ENCODE data around the gene SEPTIN12. TPM values are rescaled to one million over a fixed set of nuclear protein-coding genes. Genes with fewer than 3 reads are reported as not detected.

The SEPTIN12 gene
- total and polyA plus RNA-seq, 2 donors (not counting 1 experiment from before 2014, with no cell fraction given): 0.07 TPM; not detected in 1

- no peaks in the 10 kb centered on the region for H3K79me2 ChIP-seq (ENCODE audit: control insufficient read depth, insufficient read depth, low read length)
- H3K27me3 Mint-ChIP-seq: no peaks in the 10 kb centered on the region
- ChIA-PET CTCF (no interaction called here), POLR2A (no interaction called here)
- no peak overlapping the region for H3K9ac ChIP-seq (ENCODE audit: low read length)
- intact Hi-C loops (cut with micrococcal nuclease): no loop called here
- H3K27ac ChIP-seq (ENCODE audit: low read length in 2 of 2): no peak overlapping the region
- TF ChIP-seq EZH2 (IDR thresholded peaks at IDR 0.05; ENCODE audit: borderline replicate concordance, insufficient read depth, low read depth, low read length, poor library complexity, severe bottlenecking) (no peak), CTCF (IDR thresholded peaks at IDR 0.05) (no peak)
- ATAC-seq (ENCODE audit: low read depth) (no peak), DNase-seq (no peak)
- no peak overlapping the region for H2AFZ ChIP-seq (ENCODE audit: insufficient read depth, low read depth, low read length, poor library complexity, severe bottlenecking)
- no peak overlapping the region for H3K27ac Mint-ChIP-seq
- H3K4me2 ChIP-seq (replicated peaks; ENCODE audit: low read depth, low read length, poor library complexity, severe bottlenecking): no peak overlapping the region
- WGBS (ENCODE audit: insufficient coverage): 45% methylated on average over 8 of the region's 10 CpGs
- H3K4me1 ChIP-seq (ENCODE audit: control insufficient read depth in 2 of 2, insufficient read depth in 2 of 2, low read length in 2 of 2): no peaks in the 10 kb centered on the region
- no peaks in the 10 kb centered on the region for H3K9me3 Mint-ChIP-seq (ENCODE audit: insufficient read depth)
- no peak overlapping the region for H3K4me3 ChIP-seq (ENCODE audit: control extremely low read depth in 1 of 5, extremely low read depth in 1 of 5, insufficient read depth in 1 of 5, low read depth in 2 of 5, low read length in 4 of 5)
- no peaks in the 10 kb centered on the region for H3K36me3 ChIP-seq (replicated peaks in 1 of 2; ENCODE audit: control extremely low read depth in 1 of 2, control insufficient read depth in 1 of 2, extremely low read depth in 1 of 2, insufficient read depth in 2 of 2, low read length in 1 of 2)
- no peaks in the 10 kb centered on the region for H3K4me1 Mint-ChIP-seq
- peaks cover 0 to 6% (median 0%) of the 10 kb centered on the region in 4 experiments for H3K27me3 ChIP-seq (replicated peaks in 1 of 4; ENCODE audit: control extremely low read depth in 1 of 4, control insufficient read depth in 3 of 4, insufficient read depth in 4 of 4, low read length in 3 of 4)
- no peaks in the 10 kb centered on the region for H3K9me3 ChIP-seq (ENCODE audit: control extremely low read depth in 1 of 3, control insufficient read depth in 2 of 3, insufficient read depth in 1 of 3, low read length in 2 of 3)
- no peak overlapping the region for H3K4me3 Mint-ChIP-seq
- no peaks in the 10 kb centered on the region for H4K20me1 ChIP-seq (ENCODE audit: control insufficient read depth, insufficient read depth, low read length, poor library complexity, severe bottlenecking)
Measured at GRCh38 chr16:4790871-4791270, 2.7 kb upstream of the SEPTIN12 start.

- ATAC-seq (ENCODE audit: low read depth): no peak
- no peaks in the 10 kb centered on the region for H3K9me3 ChIP-seq (ENCODE audit: control extremely low read depth in 1 of 3, control insufficient read depth in 2 of 3, insufficient read depth in 1 of 3, low read length in 2 of 3)
- H3K4me3 Mint-ChIP-seq: no peak overlapping the region
- H3K27ac ChIP-seq (ENCODE audit: low read length in 2 of 2): no peak overlapping the region
- H3K27me3 ChIP-seq (replicated peaks in 1 of 4; ENCODE audit: control extremely low read depth in 1 of 4, control insufficient read depth in 3 of 4, insufficient read depth in 4 of 4, low read length in 3 of 4): peaks cover 0 to 6% (median 0%) of the 10 kb centered on the region in 4 experiments
- intact Hi-C loops (cut with micrococcal nuclease): no loop called here
- CTCF ChIA-PET: no interaction called here
- no peaks in the 10 kb centered on the region for H3K36me3 ChIP-seq (replicated peaks in 1 of 2; ENCODE audit: control extremely low read depth in 1 of 2, control insufficient read depth in 1 of 2, extremely low read depth in 1 of 2, insufficient read depth in 2 of 2, low read length in 1 of 2)
- 87% methylated on average over 8 of the region's 10 CpGs for WGBS (ENCODE audit: insufficient coverage)
- H3K4me1 ChIP-seq (ENCODE audit: control insufficient read depth in 2 of 2, insufficient read depth in 2 of 2, low read length in 2 of 2): no peaks in the 10 kb centered on the region
- H3K4me3 ChIP-seq (ENCODE audit: control extremely low read depth in 1 of 5, extremely low read depth in 1 of 5, insufficient read depth in 1 of 5, low read depth in 2 of 5, low read length in 4 of 5): no peak overlapping the region
- H3K9me3 Mint-ChIP-seq (ENCODE audit: insufficient read depth): no peaks in the 10 kb centered on the region
- no peak overlapping the region for H3K4me2 ChIP-seq (replicated peaks; ENCODE audit: low read depth, low read length, poor library complexity, severe bottlenecking)
- POLR2A ChIA-PET: no interaction called here
- DNase-seq: no peak
- H3K9ac ChIP-seq (ENCODE audit: low read length): no peak overlapping the region
- no peak overlapping the region for H3K27ac Mint-ChIP-seq
- no peaks in the 10 kb centered on the region for H4K20me1 ChIP-seq (ENCODE audit: control insufficient read depth, insufficient read depth, low read length, poor library complexity, severe bottlenecking)
- no peak for TF ChIP-seq CTCF (IDR thresholded peaks at IDR 0.05)
- TF ChIP-seq EZH2 (IDR thresholded peaks at IDR 0.05; ENCODE audit: borderline replicate concordance, insufficient read depth, low read depth, low read length, poor library complexity, severe bottlenecking): no peak
- no peak overlapping the region for H2AFZ ChIP-seq (ENCODE audit: insufficient read depth, low read depth, low read length, poor library complexity, severe bottlenecking)
- no peaks in the 10 kb centered on the region for H3K79me2 ChIP-seq (ENCODE audit: control insufficient read depth, insufficient read depth, low read length)
- H3K27me3 Mint-ChIP-seq: no peaks in the 10 kb centered on the region
- no peaks in the 10 kb centered on the region for H3K4me1 Mint-ChIP-seq
Measured at GRCh38 chr16:4790261-4790660, 2.1 kb upstream of the SEPTIN12 start.

Data from B cell (primary cell).